K562 (cell line): Measurements from ENCODE around the gene MTHFD2. TPM values are rescaled to one million over a fixed set of nuclear protein-coding genes. Genes with fewer than 3 reads are reported as not detected.

ENCODE experiments used
- CCNT2 ChIP-seq: IDR thresholded peaks from 2 replicates; pipeline ENCODE4 v1.6.1; 2011; ENCODE audit warnings: borderline replicate concordance, low read depth, mild to moderate bottlenecking, moderate library complexity, mixed read lengths, low read length; ENCODE audit not compliant: insufficient read length; ENCODE audit errors: extremely low read depth
- CTBP1 ChIP-seq: fragments of 450-650 bp; IDR thresholded peaks from 2 replicates; pipeline ENCODE4 v1.6.1; 2016; ENCODE audit warnings: borderline replicate concordance
- ETV5 ChIP-seq: sonication (generic); formaldehyde crosslinking; IDR thresholded peaks from 2 replicates; pipeline ENCODE4 v1.4.0; 2020; ENCODE audit warnings: low read depth, mild to moderate bottlenecking, missing genetic modification reagents
- GATA2 ChIP-seq: sonication (generic); formaldehyde crosslinking; IDR thresholded peaks from 2 replicates; pipeline ENCODE4 v1.4.0; 2020; ENCODE audit warnings: mild to moderate bottlenecking, missing genetic modification reagents
- HNRNPL ChIP-seq: fragments of 200-400 bp; formaldehyde crosslinking; IDR thresholded peaks from 2 replicates; pipeline ENCODE4 v1.6.1; 2017; ENCODE audit warnings: low read depth, mild to moderate bottlenecking, low read length
- HNRNPUL1 ChIP-seq: fragments of 200-400 bp; formaldehyde crosslinking; IDR thresholded peaks from 2 replicates; pipeline ENCODE4 v1.6.1; 2017; ENCODE audit warnings: low read length
- KAT7 ChIP-seq: sonication (generic); formaldehyde crosslinking; IDR thresholded peaks from 2 replicates; pipeline ENCODE4 v1.8.0; 2022; ENCODE audit warnings: missing genetic modification reagents, mild to moderate bottlenecking, borderline replicate concordance
- MEIS2 ChIP-seq: fragments of 450-650 bp; IDR thresholded peaks from 2 replicates; pipeline ENCODE4 v1.6.1; 2014; ENCODE audit warnings: mild to moderate bottlenecking; ENCODE audit not compliant: partially characterized antibody
- MLX ChIP-seq, 2 experiments: fragments of 450-650 bp in 1 of 2; sonication (generic) in 1 of 2; formaldehyde crosslinking; conservative IDR thresholded peaks; 2 replicates each; pipeline versions ENCODE4 v1.4.0 to v1.8.1; 2020 to 2022; ENCODE audit warnings: mild to moderate bottlenecking in 1 of 2, missing genetic modification reagents in 1 of 2
- RB1 ChIP-seq: fragments of 450-650 bp; IDR thresholded peaks from 2 replicates; pipeline ENCODE4 v1.6.1; 2017; ENCODE audit warnings: low read depth, mild to moderate bottlenecking
- ZBTB40 ChIP-seq, 2 experiments: fragments of 450-650 bp in 1 of 2; sonication (generic) in 1 of 2; formaldehyde crosslinking in 1 of 2; IDR thresholded peaks; 2 replicates each; pipeline versions ENCODE4 v1.7.1 to v1.9.0; 2016 to 2022; ENCODE audit warnings: inconsistent platforms in 1 of 2, mild to moderate bottlenecking in 1 of 2, missing genetic modification reagents in 1 of 2
- ZFP91 ChIP-seq: sonication (generic); formaldehyde crosslinking; IDR thresholded peaks from 2 replicates; pipeline ENCODE4 v1.8.0; 2022; ENCODE audit warnings: mild to moderate bottlenecking, missing genetic modification reagents
- ZNF124 ChIP-seq: sonication (generic); formaldehyde crosslinking; IDR thresholded peaks from 2 replicates; pipeline ENCODE4 v1.8.1; 2022; ENCODE audit warnings: missing genetic modification reagents
- polyA plus RNA-seq, 8 experiments: library from polyadenylated mRNA; depleted of rRNA in 4 of 8; stranded (reverse) in 5 of 8; unstranded in 3 of 8; fragments of >200 nt; fragmentation: Nextera tagmentation in 2 of 8; fragmentation: Illumina TruSeq in 1 of 8; extraction: Ambion mirVana in 2 of 8; extraction: Trizol in 1 of 8; gene quantifications; 2 replicates each; pipeline versions ENCODE4 v1.2.1 to v1.2.3, GENCODE V29; 2011 to 2014; ENCODE audit warnings: inconsistent platforms in 1 of 8, missing spikeins in 1 of 8
- total RNA-seq, 7 experiments: library from RNA; depleted of rRNA in 6 of 7; stranded (reverse); fragments of >200 nt in 6 of 7; fragmentation: Illumina TruSeq in 2 of 7; extraction: Trizol in 2 of 7; gene quantifications; 2 replicates each; pipeline versions ENCODE4 v1.2.1 to v1.2.3, GENCODE V29; 2011 to 2021; ENCODE audit warnings: low replicate concordance in 1 of 7

The MTHFD2 gene
- total and polyA plus RNA-seq, 9 of the 15 experiments (the other 6 are each of a cell fraction or from before 2014, with no cell fraction given) = 113 to 520 (median 234) TPM

GRCh38 chr2:74178211-74179062, 20.0 kb upstream of the MTHFD2 start, which contains the start of gene MOB1A (continued):
- no peak for TF ChIP-seq MEIS2
- TF ChIP-seq HNRNPL = peak; percentile 74
- TF ChIP-seq ZFP91 (CRISPR knock-in tag) = no peak
- no peak for TF ChIP-seq ZNF124 (CRISPR knock-in tag)
- peak; percentile 74 for TF ChIP-seq CCNT2
- peak; percentile 52 for TF ChIP-seq CTBP1
- TF ChIP-seq MLX (CRISPR knock-in tag; conservative IDR thresholded peaks at IDR 0.05) = no peak
- TF ChIP-seq ZBTB40 (IDR thresholded peaks at IDR 0.05) = 0 out of 2 replicates have a peak, but pooled peaks have one; percentile 22
- TF ChIP-seq ZBTB40 (CRISPR knock-in tag; IDR thresholded peaks at IDR 0.05) = no peak
- peak; percentile 43; the same call in 1 of the 2 replicates for TF ChIP-seq KAT7 (CRISPR knock-in tag)
- TF ChIP-seq RB1 = peak; percentile 49; the same call in 1 of the 2 replicates
- no peak for TF ChIP-seq HNRNPUL1
- 0 out of 2 replicates have a peak, but pooled peaks have one; percentile 25 for TF ChIP-seq ETV5 (CRISPR knock-in tag)
- no peak for TF ChIP-seq GATA2 (CRISPR knock-in tag)
